Stomach (tissue), 9 donors: ENCODE data around the gene EXT2. TPM values are rescaled to one million over a fixed set of nuclear protein-coding genes. Genes with fewer than 3 reads are reported as not detected.

ENCODE experiments used
- DNase-seq, 2 donors: peaks; one replicate each; pipeline versions ENCODE4 v3.0.0 to v3.0.0-alpha.2; 2013 to 2019
- H3K27ac ChIP-seq, 5 donors: fragments of 200-600 bp in 4 of 5; sonication (generic) in 4 of 5; one replicate each; pipeline ENCODE4 v1.5.1; 2013 to 2019; ENCODE audit warnings: mild to moderate bottlenecking in 1 of 5, moderate library complexity in 1 of 5
- H3K27me3 ChIP-seq, 3 donors: fragments of 200-600 bp; sonication (generic); one replicate each; pipeline ENCODE4 v1.5.1; 2017 to 2019; ENCODE audit warnings: mixed run types in 1 of 3
- H3K36me3 ChIP-seq, 4 donors: fragments of 200-600 bp; sonication (generic); 1 replicate in 3 of 4; 2 replicates in 1 of 4; pipeline ENCODE4 v1.5.1; 2016 to 2019
- H3K4me1 ChIP-seq, 4 donors: fragments of 200-600 bp; sonication (generic); one replicate each; pipeline ENCODE4 v1.5.1; 2016 to 2019
- H3K4me3 ChIP-seq, 4 donors: fragments of 200-600 bp; sonication (generic) in 3 of 4; one replicate each; pipeline ENCODE4 v1.5.1; 2016 to 2019; ENCODE audit warnings: mild to moderate bottlenecking in 1 of 4
- H3K9me3 ChIP-seq, 4 donors: fragments of 200-600 bp; sonication (generic); one replicate each; pipeline ENCODE4 v1.5.1; 2016 to 2019
- CTCF ChIP-seq, 7 experiments: fragments of 450-650 bp in 4 of 7; fragments of 200-600 bp in 3 of 7; sonication (generic) in 3 of 7; IDR thresholded peaks; one replicate each; pipeline ENCODE4 v1.5.1; 2016 to 2019; ENCODE audit warnings: antibody characterized with exemption in 7 of 7, control low read depth in 2 of 7, mild to moderate bottlenecking in 1 of 7
- EP300 ChIP-seq: sonication (generic); formaldehyde crosslinking; IDR thresholded peaks from one replicate; pipeline ENCODE4 v1.6.1; 2017; ENCODE audit warnings: antibody characterized with exemption
- POLR2A ChIP-seq, 4 donors: fragments of 450-650 bp; IDR thresholded peaks; one replicate each; pipeline ENCODE4 v1.6.1; 2016; ENCODE audit warnings: antibody characterized with exemption in 4 of 4, control low read depth in 2 of 4, mild to moderate bottlenecking in 1 of 4, moderate library complexity in 1 of 4
- POLR2AphosphoS5 ChIP-seq, 3 donors: sonication (generic); formaldehyde crosslinking; IDR thresholded peaks; one replicate each; pipeline ENCODE4 v1.6.1; 2016; ENCODE audit warnings: antibody characterized with exemption in 3 of 3
- WGBS, 5 donors: extraction: QIAGEN DNeasy Blood & Tissue Kit in 3 of 5; methylation state at CpG; one replicate each; pipeline versions ENCODE4 v1.1.5 to v1.1.7; 2013 to 2018; 5-methylcytosine and 5-hydroxymethylcytosine counted together
- intact Hi-C: fragments of 100-400 bp; cut with DNase I; formaldehyde crosslinking; loops from one replicate; pipeline ENCODE4 v1.15.1; 2023; ENCODE audit warnings: low total_unique reads
- polyA plus RNA-seq, 3 donors: library from polyadenylated mRNA; stranded (reverse); fragments of 200-250 nt; gene quantifications; one replicate each; pipeline ENCODE4 v1.2.3, GENCODE V29; 2013
- total RNA-seq, 5 donors: library from RNA; depleted of rRNA; stranded (reverse); fragments of >200 nt; gene quantifications; one replicate each; pipeline versions ENCODE4 v1.1.0 to v1.2.3, GENCODE V29; 2014 to 2016
- donor health status: healthy with polysubstance abuse.
- donor health status: Bipolar disorder and iron deficiency.
- donor health status: healthy.

EXT2 gene
- total and polyA plus RNA-seq, 8 donors = 10.5 to 93.8 (median 16.0) TPM

DNA sequence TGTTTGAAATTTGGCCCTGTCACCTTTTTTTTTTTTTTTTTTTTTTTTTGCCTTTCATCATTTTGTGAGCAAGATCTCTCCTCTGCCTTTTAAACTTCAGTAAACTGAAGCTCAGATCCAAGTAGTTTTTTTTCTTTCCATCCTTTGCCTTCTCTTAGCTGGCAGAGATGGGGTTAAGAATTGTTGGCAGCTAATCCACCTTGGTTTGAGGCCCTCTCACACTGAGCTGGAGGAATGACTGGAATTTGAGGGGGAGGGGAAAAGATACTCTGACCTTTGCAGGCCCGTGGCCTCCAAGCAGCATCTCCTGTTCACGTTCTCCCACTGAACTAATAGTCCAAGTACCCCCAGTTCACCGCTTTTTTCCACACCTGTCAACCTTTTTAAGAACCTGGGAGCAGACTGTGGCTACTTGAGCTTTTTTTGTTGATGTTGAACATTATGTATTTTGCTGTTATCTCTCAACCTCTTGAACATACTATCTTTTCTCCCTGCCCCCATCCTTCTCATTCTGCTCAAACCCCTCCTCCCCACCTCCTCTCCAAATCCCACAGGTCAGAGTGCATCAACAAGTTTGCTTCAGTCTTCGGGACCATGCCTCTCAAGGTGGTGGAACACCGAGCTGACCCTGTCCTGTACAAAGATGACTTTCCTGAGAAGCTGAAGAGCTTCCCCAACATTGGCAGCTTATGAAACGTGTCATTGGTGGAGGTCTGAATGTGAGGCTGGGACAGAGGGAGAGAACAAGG is 148.3 kb downstream of the EXT2 start:
- intact Hi-C loops = no loop called here
- 58 to 71% (median 66%) methylated on average over 6 of the region's 6 CpGs for WGBS, 5 donors
- Histone ChIP-seq H3K9me3 (no peaks in the 10 kb centered on the region), H3K27me3 (no peaks in the 10 kb centered on the region), H3K4me1 (peaks cover 0 to 27% (median 0%) of the 10 kb centered on the region in 4 donors), H3K4me3 (no peak overlapping the region), H3K36me3 (peaks cover 6 to 42% (median 29%) of the 10 kb centered on the region in 4 donors), H3K27ac (no peak overlapping the region)
- no peak for TF ChIP-seq POLR2AphosphoS5 (IDR thresholded peaks at IDR 0.05)
- no peak for TF ChIP-seq EP300
- TF ChIP-seq CTCF (IDR thresholded peaks at IDR 0.05) = no peak
- TF ChIP-seq POLR2A (IDR thresholded peaks at IDR 0.05) = no peak
- peak in 1 of 2 donors; percentile 46 for DNase-seq

GRCh38 chr11:44244639-44245310 is 149.3 kb downstream of the EXT2 start:
- H3K4me1 ChIP-seq = peaks cover 0 to 27% (median 0%) of the 10 kb centered on the region in 4 donors
- H3K9me3 ChIP-seq = no peaks in the 10 kb centered on the region
- H3K36me3 ChIP-seq = peaks cover 6 to 41% (median 27%) of the 10 kb centered on the region in 4 donors
- intact Hi-C loops = no loop called here
- no peaks in the 10 kb centered on the region for H3K27me3 ChIP-seq
- DNase-seq = no peak
- WGBS, 5 donors = 82 to 96% (median 93%) methylated on average over 8 of the region's 8 CpGs
- no peak overlapping the region for H3K4me3 ChIP-seq
- H3K27ac ChIP-seq = no peak overlapping the region
- no peak for TF ChIP-seq EP300
- no peak for TF ChIP-seq POLR2A (IDR thresholded peaks at IDR 0.05)
- no peak for TF ChIP-seq POLR2AphosphoS5 (IDR thresholded peaks at IDR 0.05)
- no peak for TF ChIP-seq CTCF (IDR thresholded peaks at IDR 0.05)

- 59 to 80% (median 76%) methylated on average over 4 of the region's 4 CpGs for WGBS, 5 donors
These were observed 151.2 kb downstream of the EXT2 start for GRCh38 chr11:44246726-44247125.

More at GRCh38 chr11:44246726-44247125, 151.2 kb downstream of the EXT2 start:
- intact Hi-C loops = no loop called here
- Histone ChIP-seq H3K27me3 (no peaks in the 10 kb centered on the region), H3K27ac (no peak overlapping the region), H3K4me1 (peaks cover 0 to 27% (median 0%) of the 10 kb centered on the region in 4 donors), H3K9me3 (no peaks in the 10 kb centered on the region), H3K4me3 (no peak overlapping the region), H3K36me3 (peaks cover 6 to 32% (median 22%) of the 10 kb centered on the region in 4 donors)
- TF ChIP-seq EP300 (no peak), CTCF (IDR thresholded peaks at IDR 0.05) (no peak), POLR2AphosphoS5 (IDR thresholded peaks at IDR 0.05) (no peak), POLR2A (IDR thresholded peaks at IDR 0.05) (no peak)
- peak in 1 of 2 donors; percentile 33 for DNase-seq
